Fibroblast of upper back skin (primary cell): ENCODE measurements around the gene SCG5.

ENCODE experiments used
- DNase-seq: peaks from one replicate; pipeline ENCODE4 v3.0.0-alpha.2; 2013

SCG5 gene

GRCh38 chr15:32692286-32692685 is 50.8 kb downstream of the SCG5 start:
- no peak for DNase-seq

GRCh38 chr15:32694222-32694983 is 52.9 kb downstream of the SCG5 start:
- DNase-seq, result no peak

GRCh38 chr15:32698773-32699390 is 57.4 kb downstream of the SCG5 start:
- no peak for DNase-seq

GRCh38 chr15:32700501-32701150 is 59.1 kb downstream of the SCG5 start:
- DNase-seq, result no peak

DNA sequence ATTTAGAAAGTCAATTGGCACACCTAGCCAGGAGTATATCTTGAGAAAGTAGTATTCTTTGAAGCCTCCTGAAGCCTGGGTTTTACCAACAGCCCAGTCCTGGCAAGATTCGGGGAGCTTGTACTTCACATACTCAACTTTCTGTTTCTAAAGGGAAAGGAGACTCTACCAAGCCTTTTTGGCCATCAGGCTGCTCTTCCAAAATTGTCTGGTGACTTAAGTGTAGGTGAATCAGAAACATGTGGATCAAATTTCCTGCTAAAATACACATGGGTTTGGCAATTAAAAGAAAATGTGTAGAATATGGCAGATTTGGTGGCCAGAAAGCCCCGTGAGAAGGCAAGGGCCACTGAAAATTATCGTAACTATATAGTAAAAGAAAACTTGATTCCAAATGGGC is 60.4 kb downstream of the SCG5 start:
- DNase-seq, result no peak

DNA sequence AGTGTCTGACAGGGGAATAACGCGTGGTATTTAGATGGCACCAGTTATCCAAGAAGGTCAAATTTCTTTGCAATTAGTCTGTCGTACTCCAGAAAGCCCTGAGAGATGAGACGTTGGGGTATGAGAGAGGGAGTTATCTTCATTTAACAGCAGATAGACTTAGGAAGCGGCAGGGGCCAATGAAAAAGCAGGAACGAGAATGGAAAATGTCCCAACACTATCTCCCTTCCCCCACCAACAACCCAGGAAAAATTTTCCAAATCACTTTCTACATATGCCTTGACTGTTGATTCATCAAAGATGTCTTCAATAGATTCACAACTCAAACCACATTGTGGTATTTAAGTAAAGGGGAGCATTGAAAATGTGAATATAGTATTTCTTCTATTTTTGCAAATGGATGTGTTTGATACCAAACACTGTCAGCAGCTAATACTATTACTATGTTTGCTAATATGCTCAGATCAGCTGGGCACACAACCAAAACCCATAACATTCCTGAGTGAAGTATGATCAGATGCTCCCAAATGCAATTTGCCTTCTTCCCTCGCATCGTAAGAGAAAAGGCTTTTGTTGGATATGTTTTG is 63.0 kb downstream of the SCG5 start:
- peak; percentile 97 for DNase-seq

DNA sequence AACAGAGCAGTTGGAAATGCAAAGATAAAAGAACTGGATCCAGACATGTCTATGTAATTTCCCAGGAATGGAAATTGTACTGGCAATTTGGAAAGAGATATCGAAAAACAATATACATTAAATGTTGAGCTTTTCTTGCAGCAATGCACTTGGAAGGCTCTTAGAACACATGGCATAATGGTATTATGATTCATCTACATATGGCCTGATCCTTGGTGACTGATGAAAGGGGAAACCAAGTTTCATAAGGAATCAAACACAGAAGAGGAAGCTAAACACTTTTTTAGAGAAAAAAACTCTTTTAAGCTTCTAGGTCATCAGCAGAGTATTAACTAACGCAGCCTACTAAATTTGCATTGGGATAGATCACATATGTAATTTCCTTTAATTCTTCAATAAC is 63.9 kb downstream of the SCG5 start:
- peak; percentile 89 for DNase-seq

DNA sequence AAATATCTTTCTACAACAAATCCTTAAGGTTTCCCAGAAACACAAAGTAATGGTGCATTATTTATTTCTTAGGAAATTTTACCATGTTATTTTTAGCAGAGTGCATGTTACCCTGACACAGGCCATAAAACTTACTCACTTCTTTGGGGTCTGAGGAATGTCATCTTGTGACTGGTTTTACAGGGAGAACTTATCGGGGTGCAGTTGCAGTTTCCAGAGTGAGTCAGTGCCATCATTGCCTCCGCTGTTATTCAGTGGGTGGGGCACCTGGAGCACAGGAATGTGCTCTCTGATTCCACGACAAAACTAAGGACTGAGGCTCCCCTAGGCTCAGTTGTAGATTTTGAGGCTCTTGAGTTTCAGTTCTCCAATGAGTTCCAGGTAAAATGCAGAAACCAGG is 65.2 kb downstream of the SCG5 start:
- peak; percentile 84 for DNase-seq

- no peak for DNase-seq
Observed at GRCh38 chr15:32707436-32707835, 65.9 kb downstream of the SCG5 start.

DNA sequence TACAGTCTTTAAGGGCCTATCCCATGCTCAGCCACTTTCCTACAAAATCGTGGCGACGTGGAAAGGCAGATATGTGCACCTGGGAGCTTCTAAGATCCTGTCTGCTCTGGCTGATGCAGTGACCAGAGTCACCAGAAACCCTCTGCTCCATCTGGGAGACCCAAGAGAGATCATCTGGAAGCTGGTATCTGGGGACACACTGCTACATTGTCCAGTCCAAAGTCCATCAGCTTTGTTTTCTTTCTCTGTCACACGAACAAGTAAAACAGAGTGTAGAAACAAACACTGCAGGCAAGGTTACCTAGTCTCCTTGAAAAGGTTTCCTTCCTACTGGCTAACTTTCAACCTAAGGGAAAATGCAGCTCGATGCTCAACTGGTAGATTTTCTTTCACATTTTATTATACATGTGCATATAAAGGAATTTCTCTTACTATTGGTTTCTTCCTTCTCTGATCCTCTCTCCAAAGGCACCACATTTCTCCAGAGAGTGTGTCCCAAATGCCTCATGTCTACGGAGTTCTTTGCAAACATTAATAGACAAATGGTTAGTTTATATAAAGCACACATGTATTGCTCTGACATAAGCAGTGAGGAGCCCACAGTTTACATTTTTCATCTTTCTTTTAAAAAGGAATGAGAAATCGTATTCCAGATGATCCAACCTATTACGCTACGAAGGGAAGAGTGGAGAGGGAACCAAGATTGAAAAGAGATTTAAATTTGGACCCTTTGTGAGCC is 68.0 kb downstream of the SCG5 start:
- no peak for DNase-seq

- DNase-seq, result peak; percentile 72
Observed at GRCh38 chr15:32715276-32715675, 73.8 kb downstream of the SCG5 start.

DNA sequence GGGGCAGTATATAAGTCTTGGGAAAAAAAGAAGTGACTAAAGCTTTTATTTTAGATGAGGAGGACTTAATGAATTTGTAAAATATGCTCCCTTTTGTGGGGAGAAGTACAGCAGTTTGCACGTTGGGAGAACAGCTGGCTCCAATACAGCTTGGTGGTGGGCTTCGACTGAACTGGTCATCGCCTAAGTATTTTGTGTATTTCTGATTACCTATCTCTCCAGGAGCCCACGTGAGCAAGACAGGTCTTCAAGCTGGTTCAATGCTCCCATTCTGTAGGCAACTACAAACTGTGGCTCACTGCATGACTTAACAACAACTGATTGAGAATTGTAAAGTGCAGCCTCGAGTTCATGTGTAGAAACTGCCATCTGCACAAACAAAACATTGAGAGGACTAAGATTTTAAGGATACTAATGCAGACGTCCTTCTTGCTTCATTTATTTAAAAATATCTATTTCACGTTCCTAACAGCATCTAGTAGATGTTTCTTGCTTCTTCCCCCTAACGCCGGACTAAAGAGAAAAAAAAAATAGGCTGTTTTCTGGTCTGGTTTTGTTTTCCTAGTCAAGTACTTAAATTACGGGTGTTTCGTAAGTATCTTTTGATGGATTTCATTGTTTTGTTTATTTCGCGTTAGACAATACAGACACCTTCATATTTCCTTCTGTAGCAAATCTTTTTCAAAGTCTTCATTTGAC is 74.9 kb downstream of the SCG5 start:
- no peak for DNase-seq

DNA sequence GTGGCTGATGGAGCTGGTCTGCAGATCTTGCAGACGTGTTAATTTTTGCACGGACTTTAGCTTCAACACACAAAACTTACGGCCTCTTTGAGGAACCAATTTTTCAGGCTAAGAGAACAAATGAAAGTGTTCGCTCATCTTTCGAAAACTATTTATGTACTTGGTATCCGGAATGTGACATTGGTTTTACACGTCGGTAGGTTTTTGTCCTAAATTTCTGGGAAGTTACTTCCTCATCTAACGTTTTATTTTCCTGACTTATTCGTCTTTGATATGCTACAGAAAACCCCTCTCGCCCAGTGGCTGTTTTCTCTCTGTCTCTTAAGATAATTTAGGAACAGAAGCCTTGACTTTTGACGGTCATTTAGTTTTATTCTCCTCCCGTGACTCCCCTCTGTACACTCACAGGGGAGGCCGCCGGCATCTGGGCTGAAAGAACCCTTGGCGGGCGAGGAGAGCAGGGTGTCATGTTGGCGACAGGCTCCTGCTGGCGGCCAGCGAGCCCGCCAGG is 75.5 kb downstream of the SCG5 start:
- DNase-seq, result no peak

DNA sequence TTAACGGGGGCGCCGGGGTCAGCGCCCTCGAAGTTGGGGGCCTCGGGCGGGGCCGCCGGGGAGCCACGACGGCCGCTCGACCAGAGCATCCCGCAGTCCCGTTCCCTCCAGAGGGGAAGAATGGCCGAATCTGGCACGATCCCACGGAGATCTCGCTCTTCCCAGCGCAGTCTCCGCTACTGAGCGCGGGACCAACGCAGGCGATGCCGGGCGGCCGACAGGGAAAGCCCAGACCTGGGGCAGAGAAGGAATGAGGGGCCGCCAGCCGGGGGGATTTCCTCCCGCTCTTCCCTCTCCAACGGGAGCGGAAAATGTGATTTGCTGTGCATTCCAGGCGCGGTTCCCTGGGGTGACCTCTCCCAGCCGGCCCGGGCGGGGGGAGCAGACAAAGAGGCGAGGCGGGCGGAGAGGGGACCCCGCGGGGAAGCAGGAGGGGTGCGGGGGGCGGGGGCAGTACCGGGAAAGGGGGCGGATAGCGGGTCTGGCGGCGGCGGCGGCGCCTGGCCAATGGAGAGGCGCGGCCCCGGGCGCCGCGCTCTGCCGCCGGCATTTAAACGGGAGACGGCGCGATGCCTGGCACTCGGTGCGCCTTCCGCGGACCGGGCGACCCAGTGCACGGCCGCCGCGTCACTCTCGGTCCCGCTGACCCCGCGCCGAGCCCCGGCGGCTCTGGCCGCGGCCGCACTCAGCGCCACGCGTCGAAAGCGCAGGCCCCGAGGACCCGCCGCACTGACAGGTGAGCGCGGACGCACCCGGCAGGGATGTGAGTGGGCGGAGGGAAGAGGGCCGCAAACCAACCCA is 76.1 kb downstream of the SCG5 start, which contains the start of gene GREM1:
Gene GREM1, plus strand, starts transcription at position 579 of the 801 bp plus-strand sequence. CDS start 12,687 bp downstream, outside the sequence.
- DNase-seq, result peak; percentile 91

DNA sequence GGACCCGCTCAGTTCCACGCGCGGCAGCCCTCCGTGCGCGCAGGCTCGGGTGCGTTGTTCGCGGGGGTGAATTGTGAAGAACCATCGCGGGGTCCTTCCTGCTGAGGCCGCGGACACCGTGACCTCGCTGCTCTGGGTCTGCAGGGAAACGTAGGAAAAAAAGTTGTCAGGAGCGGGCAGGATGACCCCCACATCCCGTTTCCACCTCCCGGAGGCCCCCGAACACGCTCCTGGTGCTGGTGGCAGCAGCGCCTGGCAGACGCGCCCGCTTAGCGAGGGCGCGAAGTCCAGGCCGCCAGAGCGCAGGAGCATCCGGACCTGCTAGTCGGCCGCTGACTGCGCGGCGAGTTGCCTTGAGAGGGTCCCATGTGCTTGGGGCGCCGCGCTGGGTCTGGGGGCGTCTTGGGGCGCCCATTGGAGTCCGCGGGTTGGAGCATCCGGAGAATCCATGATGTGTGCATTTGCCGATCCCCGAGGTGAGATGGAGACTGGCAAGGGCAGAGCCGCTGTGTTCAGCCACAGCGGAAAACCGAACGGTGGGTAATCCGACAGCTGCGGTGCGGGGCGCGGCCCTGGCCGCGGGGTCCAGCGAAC is 76.8 kb downstream of the SCG5 start:
- no peak for DNase-seq

GRCh38 chr15:32718821-32719716 is 77.6 kb downstream of the SCG5 start:
- DNase-seq, result no peak

- DNase-seq, result peak; percentile 58
Observed at GRCh38 chr15:32721596-32721995, 80.1 kb downstream of the SCG5 start.

- peak; percentile 31 for DNase-seq
Observed at GRCh38 chr15:32722136-32722535, 80.6 kb downstream of the SCG5 start.

GRCh38 chr15:32723171-32723948 is 81.8 kb downstream of the SCG5 start:
- DNase-seq, result peak; percentile 22
